Suprapubic skin (tissue), 4 donors: Measurements from ENCODE around the gene MYZAP.

Source experiments
- CTCF ChIP-seq, 2 donors: fragments of 200-600 bp in 1 of 2; fragments of 450-650 bp in 1 of 2; sonication (generic) in 1 of 2; IDR thresholded peaks; one replicate each; pipeline ENCODE4 v1.5.1; 2016 to 2019; ENCODE audit warnings: antibody characterized with exemption in 2 of 2, mild to moderate bottlenecking in 1 of 2, moderate library complexity in 1 of 2
- POLR2A ChIP-seq, 2 donors: fragments of 450-650 bp; IDR thresholded peaks; one replicate each; pipeline ENCODE4 v1.6.1; 2017; ENCODE audit warnings: antibody characterized with exemption in 2 of 2, mild to moderate bottlenecking in 2 of 2, moderate library complexity in 2 of 2
- POLR2AphosphoS5 ChIP-seq, 3 donors: sonication (generic); formaldehyde crosslinking; IDR thresholded peaks; one replicate each; pipeline ENCODE4 v1.6.1; 2017; ENCODE audit warnings: antibody characterized with exemption in 3 of 3

- TF ChIP-seq POLR2A (IDR thresholded peaks at IDR 0.05) (no peak), CTCF (IDR thresholded peaks at IDR 0.05) (no peak), POLR2AphosphoS5 (IDR thresholded peaks at IDR 0.05) (no peak)
Observed at GRCh38 chr15:57692709-57693108, 101.0 kb downstream of the MYZAP start.
